Breast epithelium (tissue), 3 donors: Measurements from ENCODE around the gene NAALADL1.

Experiments used
- CTCF ChIP-seq, 3 donors: fragments of 450-650 bp; IDR thresholded peaks; one replicate each; pipeline ENCODE4 v1.5.1; 2016 to 2017; ENCODE audit warnings: antibody characterized with exemption in 3 of 3, mild to moderate bottlenecking in 3 of 3, moderate library complexity in 3 of 3
- POLR2A ChIP-seq: fragments of 450-650 bp; IDR thresholded peaks from one replicate; pipeline ENCODE4 v1.6.1; 2016; ENCODE audit warnings: antibody characterized with exemption, mild to moderate bottlenecking, moderate library complexity

- TF ChIP-seq CTCF (IDR thresholded peaks at IDR 0.05) (no peak), POLR2A (no peak)
These were observed 49.6 kb upstream of the NAALADL1 start for GRCh38 chr11:65107751-65108468.
